Activated CD8-positive, alpha-beta memory T cell treated with anti-CD3 and anti-CD28 coated beads, Interleukin-2, amount 10 ng/mL, durations not matched to agents 7 days and 5 days (primary cell): Measurements from ENCODE around the gene VPS13A. TPM values are rescaled to one million over a fixed set of nuclear protein-coding genes. Genes with fewer than 3 reads are reported as not detected.

Experiments
- ATAC-seq: fragments of 150-1000 bp; cut with Tn5 transposase; one replicate; pipeline ENCODE4 v1.10.0; 2021; ENCODE audit warnings: moderate library complexity
- CTCF ChIA-PET: fragments of 350-600 bp; sonication (Branson Sonifier 250); formaldehyde crosslinking; loops from one replicate; lab custom pipeline; 2021; ENCODE audit warnings: antibody characterized with exemption; lab: Charles Lee
- DNase-seq: peaks from one replicate; pipeline ENCODE4 v3.0.0-alpha.2; 2020
- H3K27ac Mint-ChIP-seq: one replicate; pipeline ENCODE4 v1.8.0; 2021; ENCODE audit warnings: mild to moderate bottlenecking, mixed read lengths
- H3K27me3 Mint-ChIP-seq: one replicate; pipeline ENCODE4 v1.8.0; 2021; ENCODE audit warnings: mixed read lengths
- H3K36me3 Mint-ChIP-seq: one replicate; pipeline ENCODE4 v1.8.0; 2021; ENCODE audit warnings: mild to moderate bottlenecking, mixed read lengths
- H3K4me1 Mint-ChIP-seq: one replicate; pipeline ENCODE4 v1.8.0; 2021; ENCODE audit warnings: mixed read lengths
- H3K4me3 Mint-ChIP-seq: one replicate; pipeline ENCODE4 v1.8.0; 2021; ENCODE audit warnings: mild to moderate bottlenecking, moderate library complexity, mixed read lengths
- H3K9me3 Mint-ChIP-seq: one replicate; pipeline ENCODE4 v1.8.0; 2022; ENCODE audit warnings: low read depth, mixed read lengths
- total RNA-seq, 2 experiments: library from RNA; stranded (reverse); gene quantifications; one replicate each; pipeline ENCODE4 v1.2.3, GENCODE V29; 2021

The VPS13A gene
- total RNA-seq, 2 experiments from 2014 or later = 43.6 to 53.8 TPM

DNA sequence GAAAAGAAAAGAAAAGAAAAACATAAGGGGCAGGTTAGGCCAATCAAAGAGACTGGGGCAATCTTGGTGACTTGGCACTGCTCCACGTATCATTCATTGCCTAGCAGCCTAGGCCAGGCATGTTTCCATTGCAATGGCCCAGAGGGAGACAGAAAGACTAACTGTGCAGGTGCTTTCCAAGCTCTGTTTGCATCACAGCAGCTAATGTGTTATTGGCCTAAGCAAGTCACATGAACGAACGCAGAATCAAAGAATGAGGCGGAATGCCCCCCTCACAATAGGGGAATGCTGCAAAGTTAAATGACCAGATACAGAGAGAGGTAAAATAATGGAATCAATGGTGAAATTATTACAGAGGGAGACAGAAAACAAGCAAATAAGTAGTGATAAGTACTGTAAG, 11.1 kb upstream of the VPS13A start:
- no peak for DNase-seq
- Mint-ChIP-seq H3K27me3 (peaks cover 6% of the 10 kb centered on the region), H3K27ac (no peak overlapping the region), H3K4me1 (peaks cover 2% of the 10 kb centered on the region), H3K9me3 (no peaks in the 10 kb centered on the region), H3K4me3 (no peak overlapping the region), H3K36me3 (no peaks in the 10 kb centered on the region)
- ATAC-seq = no peak
- CTCF ChIA-PET = interaction anchor here (0.7 to 3.2 kb wide), 11 partner anchors 9 to 556 kb away, joined by 3 to 23 read pairs (median 5); partner anchors contain the start of gene VPS13A

DNA sequence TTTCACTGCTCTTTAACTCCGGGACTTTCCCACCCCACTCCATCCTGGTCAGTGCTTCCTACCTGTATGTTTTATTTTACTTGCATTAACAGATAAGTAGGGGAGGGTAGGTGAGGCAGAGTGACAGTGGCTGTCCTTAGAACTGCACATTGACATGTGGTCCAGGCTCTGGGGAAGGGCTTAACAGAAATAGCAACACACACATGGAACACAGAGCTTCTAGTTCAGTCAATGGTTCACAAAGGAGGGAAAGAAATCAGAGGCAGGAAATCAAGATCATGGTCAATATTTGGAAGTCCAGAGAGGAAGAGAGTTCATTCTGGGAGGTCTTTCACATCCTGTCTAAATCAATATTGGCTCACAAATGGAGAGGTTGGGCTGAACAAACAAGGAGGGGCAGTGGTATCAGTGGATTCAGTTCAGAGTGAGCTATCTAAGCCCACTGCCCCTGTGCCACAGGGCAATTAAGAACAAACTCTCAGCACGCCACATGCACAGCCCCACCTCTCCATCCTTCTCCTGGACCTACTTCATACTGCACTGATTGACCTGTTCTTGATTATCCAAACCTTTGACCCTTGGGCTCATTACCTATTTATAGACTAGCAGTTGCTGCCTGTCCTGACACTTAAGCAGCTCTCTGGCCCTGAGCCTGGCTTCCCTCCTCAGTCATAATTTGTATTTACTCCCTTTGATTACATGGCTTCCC, 6.2 kb upstream of the VPS13A start:
- H3K27ac Mint-ChIP-seq = no peak overlapping the region
- peaks cover 2% of the 10 kb centered on the region for H3K27me3 Mint-ChIP-seq
- no peaks in the 10 kb centered on the region for H3K9me3 Mint-ChIP-seq
- H3K36me3 Mint-ChIP-seq = no peaks in the 10 kb centered on the region
- H3K4me1 Mint-ChIP-seq = peaks cover 6% of the 10 kb centered on the region
- DNase-seq (no peak), ATAC-seq (no peak)
- CTCF ChIA-PET = interaction anchor here (0.6 to 1.1 kb wide), 2 partner anchors 186 to 286 kb away, joined by 3 to 4 read pairs; no protein-coding TSS in a partner anchor
- H3K4me3 Mint-ChIP-seq = no peak overlapping the region

DNA sequence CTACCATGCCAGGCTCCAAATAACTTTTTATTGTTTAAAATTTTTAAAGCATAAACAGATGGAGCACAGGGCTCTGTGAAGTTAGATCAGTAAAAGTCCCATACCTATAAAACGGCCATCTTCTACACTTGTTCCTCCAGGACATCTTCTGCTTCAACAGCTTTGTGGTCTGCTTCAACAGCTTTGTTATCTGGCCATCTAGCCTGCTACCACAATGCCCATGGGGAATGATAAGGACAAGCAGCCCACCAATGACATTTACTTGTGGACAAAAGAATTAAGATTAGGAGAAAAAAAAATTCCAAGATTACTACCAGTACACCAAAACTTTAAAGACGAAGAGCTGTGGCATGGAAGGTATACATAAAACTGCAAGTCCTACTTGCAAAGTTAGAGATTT, 2.2 kb upstream of the VPS13A start:
- Mint-ChIP-seq H3K4me3 (no peak overlapping the region), H3K27ac (no peak overlapping the region), H3K9me3 (no peaks in the 10 kb centered on the region), H3K4me1 (peaks cover 24% of the 10 kb centered on the region), H3K36me3 (peaks cover 3% of the 10 kb centered on the region), H3K27me3 (peaks cover 2% of the 10 kb centered on the region)
- CTCF ChIA-PET = interaction anchor here (3.2 kb wide), 1 partner anchor 9 kb away, joined by 23 read pairs; no protein-coding TSS in a partner anchor
- ATAC-seq = no peak
- no peak for DNase-seq

DNA sequence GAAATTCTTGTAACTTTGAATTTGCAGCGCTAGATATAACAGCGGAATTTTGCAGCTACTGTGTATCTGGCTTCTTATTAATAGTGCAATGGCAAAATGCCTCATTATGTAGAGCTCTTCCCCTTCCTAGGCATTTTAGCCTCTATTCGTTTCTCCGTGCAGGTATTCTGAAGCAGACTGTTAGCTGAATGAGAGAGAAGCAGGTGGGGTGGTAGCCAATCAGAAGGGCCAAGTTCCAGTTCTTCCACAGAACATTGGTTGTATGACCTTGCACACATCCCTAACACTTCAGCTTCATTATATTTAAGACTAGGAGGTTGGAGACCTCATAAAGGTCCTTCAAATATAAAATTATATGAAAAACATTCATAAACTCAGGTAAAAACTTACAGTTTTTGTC, 1.2 kb upstream of the VPS13A start:
- no peak overlapping the region for H3K27ac Mint-ChIP-seq
- no peaks in the 10 kb centered on the region for H3K9me3 Mint-ChIP-seq
- no peak for ATAC-seq
- CTCF ChIA-PET = interaction anchor here (1.0 to 3.2 kb wide), 3 partner anchors 8 to 282 kb away, joined by 3 to 23 read pairs (median 3); no protein-coding TSS in a partner anchor
- H3K36me3 Mint-ChIP-seq = peaks cover 3% of the 10 kb centered on the region
- no peak overlapping the region for H3K4me3 Mint-ChIP-seq
- H3K27me3 Mint-ChIP-seq = peaks cover 2% of the 10 kb centered on the region
- DNase-seq = no peak
- H3K4me1 Mint-ChIP-seq = peaks cover 29% of the 10 kb centered on the region

DNA sequence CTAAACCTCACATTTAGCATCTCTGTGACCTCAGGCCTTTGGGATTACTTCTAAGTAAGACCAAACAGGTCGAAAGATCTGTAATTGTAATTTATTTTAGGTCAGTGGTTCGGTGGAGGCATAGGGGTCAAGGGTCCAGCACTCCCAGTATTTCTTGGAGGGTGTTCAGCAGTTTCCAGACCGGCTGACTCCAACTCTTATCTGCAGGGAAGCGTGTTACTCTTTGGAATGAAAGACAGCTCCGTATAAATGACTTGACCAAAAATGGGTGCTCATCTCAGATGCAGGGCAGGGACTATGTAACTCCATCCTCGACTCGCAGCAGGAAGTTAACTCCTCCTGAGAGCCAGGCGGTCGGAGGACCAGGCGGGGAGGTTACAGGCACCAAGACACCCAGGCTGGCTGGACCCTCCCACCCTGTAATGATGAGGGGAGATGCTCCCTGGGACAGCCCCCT, 620 bp upstream of the VPS13A start:
- Mint-ChIP-seq H3K27ac (peak overlapping the region; percentile 94), H3K9me3 (no peaks in the 10 kb centered on the region), H3K4me3 (peak overlapping the region; percentile 97), H3K27me3 (peaks cover 2% of the 10 kb centered on the region), H3K36me3 (peaks cover 3% of the 10 kb centered on the region), H3K4me1 (peaks cover 29% of the 10 kb centered on the region)
- CTCF ChIA-PET = interaction anchor here (1.0 to 3.2 kb wide), 3 partner anchors 8 to 281 kb away, joined by 3 to 23 read pairs (median 3); no protein-coding TSS in a partner anchor
- ATAC-seq = no peak
- no peak for DNase-seq

DNA sequence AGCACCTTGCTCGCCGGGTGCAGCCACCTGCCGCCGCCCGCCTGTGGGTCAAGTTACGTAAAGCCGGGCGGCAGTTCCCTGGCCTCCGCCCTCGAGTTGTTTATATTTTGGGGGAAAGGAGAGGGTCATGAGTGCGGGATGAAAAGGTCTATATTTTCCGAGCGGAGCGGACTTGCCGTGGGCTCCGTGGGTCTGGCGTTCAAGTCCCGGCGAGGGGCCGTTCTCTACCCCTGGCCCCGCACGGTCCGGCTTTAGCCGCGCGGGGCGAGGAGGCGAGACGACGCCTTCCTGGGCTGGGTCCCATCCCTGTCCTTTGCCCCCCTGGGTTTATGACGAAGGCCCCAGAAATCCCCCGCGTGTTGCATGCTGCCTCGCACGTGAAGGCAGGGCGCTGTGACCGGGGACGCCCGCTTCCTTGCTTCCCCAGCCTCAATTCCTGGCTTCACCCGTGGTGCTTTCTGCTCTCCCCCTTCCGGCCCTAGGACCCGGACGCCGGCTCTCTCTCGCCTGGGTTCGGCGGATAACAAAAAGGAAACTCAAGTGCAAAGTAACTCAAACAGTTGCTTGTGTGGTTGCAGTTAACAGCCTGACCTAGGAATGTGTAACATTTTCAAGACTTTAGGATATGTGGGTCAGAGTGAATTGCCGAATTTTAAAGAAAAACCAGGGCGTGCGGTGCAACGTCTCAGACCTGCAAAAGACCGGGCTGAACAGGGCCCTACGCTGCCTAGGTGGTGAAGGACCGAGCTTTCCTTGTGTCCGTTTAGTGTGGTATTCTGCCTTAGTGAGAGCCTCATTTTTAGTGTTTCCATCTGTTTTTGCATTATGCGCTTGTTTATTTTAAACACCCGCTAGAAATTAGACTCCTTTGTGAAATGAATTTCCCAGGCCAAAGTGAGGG, 810 bp downstream of the VPS13A start:
- Mint-ChIP-seq H3K9me3 (no peaks in the 10 kb centered on the region), H3K27ac (peak overlapping the region; percentile 94), H3K27me3 (peaks cover 2% of the 10 kb centered on the region), H3K4me1 (peaks cover 25% of the 10 kb centered on the region), H3K36me3 (peaks cover 5% of the 10 kb centered on the region), H3K4me3 (peak overlapping the region; percentile 97)
- CTCF ChIA-PET = interaction anchor here (1.3 to 3.2 kb wide), 3 partner anchors 10 to 279 kb away, joined by 3 to 23 read pairs (median 4); no protein-coding TSS in a partner anchor
- ATAC-seq (peak; percentile 4), DNase-seq (peak; percentile 73)

DNA sequence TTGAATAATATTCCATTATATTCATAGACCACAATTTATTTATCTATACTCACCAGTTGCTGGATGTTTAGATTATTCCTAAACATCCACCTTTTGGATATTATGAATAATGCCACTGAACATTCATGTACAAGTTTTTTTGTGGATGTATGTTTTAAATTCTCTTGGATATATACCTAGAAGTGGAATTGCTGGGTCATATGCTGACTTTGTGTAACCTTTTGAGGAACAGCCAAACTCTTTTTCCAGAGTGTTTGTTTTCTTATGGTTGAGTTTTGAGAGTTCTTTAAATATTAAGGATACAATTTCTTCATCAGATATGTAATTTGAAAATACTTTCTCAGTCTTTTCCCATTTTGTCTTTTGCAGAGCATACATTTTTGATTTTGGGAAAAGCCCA, 2.7 kb downstream of the VPS13A start:
- peaks cover 12% of the 10 kb centered on the region for H3K36me3 Mint-ChIP-seq
- H3K4me3 Mint-ChIP-seq = peak overlapping the region; percentile 97
- H3K4me1 Mint-ChIP-seq = peaks cover 25% of the 10 kb centered on the region
- peaks cover 2% of the 10 kb centered on the region for H3K27me3 Mint-ChIP-seq
- no peak overlapping the region for H3K27ac Mint-ChIP-seq
- CTCF ChIA-PET = no interaction called here
- H3K9me3 Mint-ChIP-seq = no peaks in the 10 kb centered on the region
- DNase-seq (no peak), ATAC-seq (no peak)

DNA sequence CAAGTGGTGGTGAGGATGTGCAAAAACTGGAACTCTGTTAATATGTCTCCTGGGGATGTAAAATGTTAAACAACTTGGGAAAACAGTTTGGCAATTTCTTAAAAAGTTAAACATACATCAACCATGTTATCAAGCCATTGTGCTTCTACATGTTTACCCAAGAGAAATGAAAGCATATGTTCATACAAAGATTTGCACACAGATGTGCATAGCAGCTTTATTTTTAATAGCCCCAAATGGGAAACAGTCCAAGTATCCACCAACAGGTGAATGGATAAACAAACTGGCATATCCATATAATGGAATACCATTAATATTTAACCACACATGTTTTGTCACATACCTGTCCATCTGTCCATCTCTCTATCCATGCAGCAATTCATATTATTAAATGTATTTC, 6.2 kb downstream of the VPS13A start:
- Mint-ChIP-seq H3K4me3 (no peak overlapping the region), H3K36me3 (peaks cover 32% of the 10 kb centered on the region), H3K9me3 (peaks cover 6% of the 10 kb centered on the region), H3K4me1 (peaks cover 20% of the 10 kb centered on the region), H3K27me3 (no peaks in the 10 kb centered on the region), H3K27ac (no peak overlapping the region)
- DNase-seq (no peak), ATAC-seq (no peak)
- CTCF ChIA-PET = interaction anchor here (1.0 kb wide), 1 partner anchor 14 kb away, joined by 3 read pairs; no protein-coding TSS in a partner anchor

DNA sequence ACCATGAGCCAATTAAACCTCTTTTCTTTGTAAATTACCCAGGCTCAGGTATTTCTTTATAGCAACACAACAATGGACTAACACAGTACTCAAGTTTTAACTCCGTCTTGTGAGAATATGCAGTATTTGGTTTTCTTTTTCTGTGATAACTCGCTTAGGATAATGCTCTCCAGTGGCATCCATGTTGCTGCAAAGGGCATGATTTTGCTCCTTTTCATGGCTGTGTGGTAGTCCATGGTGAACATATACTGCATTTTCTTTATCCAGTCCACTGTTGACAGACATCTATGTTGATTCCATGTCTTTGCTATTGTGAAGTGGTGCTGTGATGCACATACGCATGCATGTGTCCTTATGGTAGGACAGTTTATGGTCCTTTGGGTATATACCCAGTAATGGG, 10.9 kb downstream of the VPS13A start:
- Mint-ChIP-seq H3K27ac (no peak overlapping the region), H3K36me3 (peaks cover 48% of the 10 kb centered on the region), H3K27me3 (no peaks in the 10 kb centered on the region), H3K4me3 (no peak overlapping the region), H3K4me1 (peaks cover 19% of the 10 kb centered on the region), H3K9me3 (peaks cover 11% of the 10 kb centered on the region)
- DNase-seq = no peak
- CTCF ChIA-PET = no interaction called here
- no peak for ATAC-seq

DNA sequence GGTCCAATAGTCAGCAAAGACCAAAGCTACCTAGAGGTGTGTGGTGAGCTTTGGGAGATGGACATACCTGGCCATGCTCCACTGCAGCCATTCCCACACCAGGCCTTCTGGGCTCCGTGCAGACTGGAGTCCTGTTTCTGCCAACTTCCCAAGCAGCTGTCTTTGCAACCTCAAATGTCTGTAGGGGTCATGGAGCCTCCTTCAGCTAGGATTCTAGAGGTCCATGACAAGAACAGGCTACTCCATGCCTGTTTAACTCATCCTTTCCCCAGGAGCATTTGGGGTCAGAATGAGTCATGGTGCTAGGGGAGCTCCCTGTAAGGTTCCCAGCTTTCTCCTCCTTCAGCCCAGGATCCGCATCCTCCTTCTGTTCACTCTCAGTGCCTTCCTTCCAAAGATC, 17.1 kb downstream of the VPS13A start:
- H3K9me3 Mint-ChIP-seq = peaks cover 6% of the 10 kb centered on the region
- peaks cover 20% of the 10 kb centered on the region for H3K4me1 Mint-ChIP-seq
- no peaks in the 10 kb centered on the region for H3K27me3 Mint-ChIP-seq
- H3K36me3 Mint-ChIP-seq = peaks cover 15% of the 10 kb centered on the region
- DNase-seq (no peak), ATAC-seq (no peak)
- H3K27ac Mint-ChIP-seq = no peak overlapping the region
- no peak overlapping the region for H3K4me3 Mint-ChIP-seq
- CTCF ChIA-PET = interaction anchor here (1.1 kb wide), 1 partner anchor 35 kb away, joined by 3 read pairs; no protein-coding TSS in a partner anchor

DNA sequence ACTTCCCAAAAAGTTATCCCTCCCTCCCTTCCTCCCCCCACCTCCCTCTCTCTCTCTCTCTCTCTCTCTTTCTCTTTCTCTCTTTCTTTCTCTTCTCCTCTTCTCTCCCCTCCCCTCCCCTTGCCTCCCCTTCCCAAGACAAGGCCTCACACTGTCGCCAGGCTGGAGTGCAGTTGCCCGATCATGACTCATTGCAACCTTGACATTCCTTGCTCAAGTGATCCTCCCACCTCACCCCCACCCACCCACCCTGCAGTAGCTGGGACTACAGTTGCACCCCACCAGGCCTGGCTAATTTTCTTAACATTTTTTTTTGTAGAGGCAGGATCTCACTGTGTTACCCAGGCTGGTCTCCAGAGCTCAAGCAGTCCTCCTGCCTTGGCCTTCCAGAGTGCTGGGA, 32.8 kb downstream of the VPS13A start:
- Mint-ChIP-seq H3K27ac (no peak overlapping the region), H3K27me3 (no peaks in the 10 kb centered on the region), H3K9me3 (no peaks in the 10 kb centered on the region), H3K36me3 (peaks cover 18% of the 10 kb centered on the region), H3K4me3 (no peak overlapping the region), H3K4me1 (no peaks in the 10 kb centered on the region)
- ATAC-seq (no peak), DNase-seq (no peak)
- CTCF ChIA-PET = no interaction called here

DNA sequence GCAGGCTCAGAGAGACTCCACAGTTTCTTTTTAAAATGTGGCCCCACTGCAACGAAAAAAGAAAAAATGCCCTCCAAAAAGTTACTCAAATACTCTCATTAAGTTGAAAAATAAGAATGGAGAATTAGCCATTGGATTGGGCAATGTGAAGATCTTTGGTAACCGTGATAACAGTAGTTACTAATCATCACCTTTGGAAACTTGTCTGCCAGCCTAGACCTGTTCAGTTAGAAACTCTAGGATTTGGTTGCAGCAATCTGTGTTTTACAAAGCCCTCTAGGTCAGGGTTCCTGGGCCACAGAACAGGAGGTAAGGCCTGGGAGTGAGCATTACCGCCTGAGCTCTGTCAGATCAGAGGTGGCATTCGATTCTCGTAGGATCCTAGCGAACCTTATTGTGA, 34.2 kb downstream of the VPS13A start:
- CTCF ChIA-PET = interaction anchor here (1.3 kb wide), 1 partner anchor 44 kb away, joined by 3 read pairs; no protein-coding TSS in a partner anchor
- DNase-seq = no peak
- H3K4me1 Mint-ChIP-seq = no peaks in the 10 kb centered on the region
- no peak overlapping the region for H3K27ac Mint-ChIP-seq
- H3K36me3 Mint-ChIP-seq = peaks cover 12% of the 10 kb centered on the region
- H3K27me3 Mint-ChIP-seq = no peaks in the 10 kb centered on the region
- H3K4me3 Mint-ChIP-seq = no peak overlapping the region
- ATAC-seq = no peak
- no peaks in the 10 kb centered on the region for H3K9me3 Mint-ChIP-seq

DNA sequence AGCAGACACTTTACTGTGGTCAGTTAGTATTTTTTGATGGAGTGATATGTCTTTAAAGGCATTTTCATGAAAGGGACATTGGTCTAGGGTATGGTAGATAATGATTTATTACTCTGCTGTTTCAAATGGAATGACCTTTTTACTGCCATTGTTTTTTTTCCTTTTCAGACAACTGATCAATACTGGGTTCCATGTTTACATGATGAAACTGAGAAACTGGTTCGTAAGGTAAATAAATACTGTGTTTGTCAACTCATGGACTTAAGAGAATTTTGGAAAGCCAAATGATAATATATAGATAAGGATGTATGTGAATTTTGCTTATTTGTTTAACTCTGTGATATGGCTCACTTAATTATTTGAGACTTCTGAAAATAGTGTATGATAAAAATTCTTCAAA, 35.5 kb downstream of the VPS13A start:
- Mint-ChIP-seq H3K4me3 (no peak overlapping the region), H3K27me3 (no peaks in the 10 kb centered on the region), H3K9me3 (no peaks in the 10 kb centered on the region), H3K4me1 (no peaks in the 10 kb centered on the region), H3K27ac (no peak overlapping the region), H3K36me3 (peaks cover 10% of the 10 kb centered on the region)
- DNase-seq = no peak
- CTCF ChIA-PET = no interaction called here
- no peak for ATAC-seq
